A673 (cell line): ENCODE data around the gene COMP.

Source experiments
- EZH2 ChIP-seq: fragments of 200-600 bp; sonication (generic); IDR thresholded peaks from 2 replicates; pipeline ENCODE4 v1.6.1; 2017; ENCODE audit warnings: borderline replicate concordance, low read depth, mild to moderate bottlenecking, mixed read lengths, antibody characterized with exemption, low read length; ENCODE audit not compliant: poor library complexity, severe bottlenecking
- TF ChIP-seq, protein P1 (sequence below): fragments of 300-800, 200-600 bp; sonication (generic); conservative IDR thresholded peaks from 2 replicates; pipeline ENCODE4 v1.5.1; 2017; ENCODE audit warnings: low read depth, mild to moderate bottlenecking, antibody characterized with exemption, low read length, moderate library complexity, mixed read lengths

DNA sequence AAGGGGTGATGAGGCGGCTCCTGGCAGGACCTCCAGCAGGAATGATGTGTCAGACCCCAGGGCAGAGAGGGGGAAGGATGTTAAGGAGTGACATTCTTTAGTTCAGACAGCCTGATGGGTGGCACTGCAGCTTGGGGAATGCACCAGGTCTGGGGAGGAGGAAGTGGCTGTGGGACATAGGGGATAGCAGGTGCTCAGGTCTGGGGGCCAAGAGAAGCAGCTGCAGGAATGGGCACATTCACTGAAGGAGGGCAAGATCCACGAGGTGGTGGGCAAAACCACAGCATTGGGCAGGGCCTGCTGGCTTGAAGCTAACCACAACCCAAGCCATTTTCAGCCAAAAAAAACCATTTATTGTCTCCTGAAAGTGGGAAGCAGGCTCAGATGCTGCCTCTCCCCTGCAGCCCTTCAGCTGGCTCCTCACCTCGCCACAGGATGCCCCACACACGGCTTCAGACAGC is 26.5 kb downstream of the COMP start:
- TF ChIP-seq, protein P1, sequence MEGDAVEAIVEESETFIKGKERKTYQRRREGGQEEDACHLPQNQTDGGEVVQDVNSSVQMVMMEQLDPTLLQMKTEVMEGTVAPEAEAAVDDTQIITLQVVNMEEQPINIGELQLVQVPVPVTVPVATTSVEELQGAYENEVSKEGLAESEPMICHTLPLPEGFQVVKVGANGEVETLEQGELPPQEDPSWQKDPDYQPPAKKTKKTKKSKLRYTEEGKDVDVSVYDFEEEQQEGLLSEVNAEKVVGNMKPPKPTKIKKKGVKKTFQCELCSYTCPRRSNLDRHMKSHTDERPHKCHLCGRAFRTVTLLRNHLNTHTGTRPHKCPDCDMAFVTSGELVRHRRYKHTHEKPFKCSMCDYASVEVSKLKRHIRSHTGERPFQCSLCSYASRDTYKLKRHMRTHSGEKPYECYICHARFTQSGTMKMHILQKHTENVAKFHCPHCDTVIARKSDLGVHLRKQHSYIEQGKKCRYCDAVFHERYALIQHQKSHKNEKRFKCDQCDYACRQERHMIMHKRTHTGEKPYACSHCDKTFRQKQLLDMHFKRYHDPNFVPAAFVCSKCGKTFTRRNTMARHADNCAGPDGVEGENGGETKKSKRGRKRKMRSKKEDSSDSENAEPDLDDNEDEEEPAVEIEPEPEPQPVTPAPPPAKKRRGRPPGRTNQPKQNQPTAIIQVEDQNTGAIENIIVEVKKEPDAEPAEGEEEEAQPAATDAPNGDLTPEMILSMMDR: no peak
- TF ChIP-seq EZH2: no peak
